GM19467 (cell line): ENCODE results near the gene TYROBP.
"Not testable (repeated sequence)": the region's sequence is repeated elsewhere in the genome, so short reads cannot be mapped to it uniquely, and the experiment has no call there.

Experiments
- ATAC-seq: cut with Tn5 transposase; IDR thresholded peaks from one replicate; pipeline ENCODE4 v1.9.1; 2021; ENCODE audit warnings: mild to moderate bottlenecking, moderate library complexity; ENCODE audit not compliant: unreplicated experiment

Gene TYROBP

GRCh38 chr19:35908010-35908441, at the start of gene TYROBP:
Gene TYROBP, minus strand, starts transcription at chr19:35908295. Its CDS starts 67 bp downstream, at chr19:35908228.
- ATAC-seq, result no peak

GRCh38 chr19:35957411-35957810, 49.3 kb upstream of the TYROBP start:
- ATAC-seq, result not testable (repeated sequence)

GRCh38 chr19:35955881-35956634, 48.0 kb upstream of the TYROBP start:
- no peak for ATAC-seq

- no peak for ATAC-seq
These were observed 41.0 kb upstream of the TYROBP start for GRCh38 chr19:35949131-35949530.

GRCh38 chr19:35946203-35946602, 38.1 kb upstream of the TYROBP start:
- ATAC-seq, result no peak

- ATAC-seq, result no peak
These were observed 37.2 kb upstream of the TYROBP start for GRCh38 chr19:35945121-35945790.

- ATAC-seq, result no peak
These were observed 36.5 kb upstream of the TYROBP start for GRCh38 chr19:35944556-35944955.

- no peak for ATAC-seq
These were observed 35.5 kb upstream of the TYROBP start for GRCh38 chr19:35943321-35944301.

GRCh38 chr19:35942235-35942634, 34.1 kb upstream of the TYROBP start:
- ATAC-seq, result no peak

- no peak for ATAC-seq
These were observed 32.7 kb upstream of the TYROBP start for GRCh38 chr19:35940839-35941238.

- no peak for ATAC-seq
These were observed 32.1 kb upstream of the TYROBP start for GRCh38 chr19:35940078-35940775.

GRCh38 chr19:35939307-35940077, 31.4 kb upstream of the TYROBP start:
- no peak for ATAC-seq

- ATAC-seq, result no peak
These were observed 30.5 kb upstream of the TYROBP start for GRCh38 chr19:35938282-35939224.

GRCh38 chr19:35937345-35938281, 29.5 kb upstream of the TYROBP start:
- no peak for ATAC-seq

- no peak for ATAC-seq
These were observed 28.7 kb upstream of the TYROBP start for GRCh38 chr19:35936738-35937268.

GRCh38 chr19:35935911-35936737, 28.0 kb upstream of the TYROBP start, which contains the start of gene LRFN3:
Gene LRFN3, plus strand, starts transcription at chr19:35936374. Its CDS starts 3,052 bp downstream, at chr19:35939426.
- no peak for ATAC-seq
